PC-3 (cell line): Measurements from ENCODE around the gene C14orf132. TPM values are rescaled to one million over a fixed set of nuclear protein-coding genes. Genes with fewer than 3 reads are reported as not detected.

Source experiments
- ATAC-seq: fragments of 200-7000 bp; cut with Tn5 transposase; 2 replicates; pipeline ENCODE4 v1.9.1; 2020; ENCODE audit warnings: mild to moderate bottlenecking, moderate library complexity
- BruUV-seq: library from RNA; stranded (reverse); fragments of 400-500 nt; replicated peaks from 2 replicates; lab custom pipeline; 2021; lab: Mats Ljungman, UMichigan
- CTCF ChIA-PET: fragments of 300-600 bp; sonication (Branson Sonifier 250); formaldehyde crosslinking; loops from one replicate; lab custom pipeline; 2022; ENCODE audit warnings: antibody characterized with exemption; lab: Charles Lee
- POLR2A ChIA-PET: fragments of 300-600 bp; sonication (Branson Sonifier 250); formaldehyde crosslinking; loops from one replicate; lab custom pipeline; 2022; ENCODE audit warnings: antibody characterized with exemption; ENCODE audit not compliant: unreplicated experiment; lab: Charles Lee
- DNase-seq: peaks from one replicate; pipeline ENCODE4 v3.0.0-alpha.2; 2015
- H2AFZ ChIP-seq: fragments of 300-600 bp; sonication (generic); 2 replicates; pipeline ENCODE4 v1.6.0; 2016; ENCODE audit warnings: antibody characterized with exemption, low read length
- H3F3A ChIP-seq: fragments of 300-600 bp; sonication (generic); one replicate; pipeline ENCODE4 v1.6.0; 2017; ENCODE audit warnings: antibody characterized with exemption, low read length, control low read depth, mild to moderate bottlenecking; ENCODE audit not compliant: unreplicated experiment
- H3K27ac ChIP-seq: fragments of 300-600 bp; sonication (generic); 2 replicates; pipeline ENCODE4 v1.5.1; 2016; ENCODE audit warnings: mild to moderate bottlenecking, low read length
- H3K27me3 ChIP-seq: fragments of 300-600 bp; sonication (generic); 2 replicates; pipeline ENCODE4 v1.6.1; 2016; ENCODE audit warnings: low read length, mixed read lengths
- H3K36me3 ChIP-seq: fragments of 300-600 bp; sonication (generic); 2 replicates; pipeline ENCODE4 v1.6.1; 2016; ENCODE audit warnings: low read depth, mixed run types, low read length, mixed read lengths
- H3K4me1 ChIP-seq: fragments of 300-600 bp; sonication (generic); 2 replicates; pipeline ENCODE4 v1.5.1; 2016; ENCODE audit warnings: low read length; ENCODE audit not compliant: insufficient read depth
- H3K4me2 ChIP-seq: fragments of 300-600 bp; sonication (generic); 2 replicates; pipeline ENCODE4 v1.6.0; 2016; ENCODE audit warnings: low read length
- H3K4me3 ChIP-seq: fragments of 300-600 bp; sonication (generic); 2 replicates; pipeline ENCODE4 v1.5.1; 2016; ENCODE audit warnings: mild to moderate bottlenecking, low read length, mixed read lengths
- H3K79me2 ChIP-seq: fragments of 300-600 bp; sonication (generic); 2 replicates; pipeline ENCODE4 v1.6.1; 2017; ENCODE audit warnings: low read length, mixed read lengths
- H3K9ac ChIP-seq: fragments of 300-600 bp; sonication (generic); 2 replicates; pipeline ENCODE4 v1.6.0; 2016; ENCODE audit warnings: mild to moderate bottlenecking, low read length
- H3K9me2 ChIP-seq: fragments of 300-600 bp; sonication (generic); replicated peaks from 2 replicates; pipeline ENCODE4 v1.6.1; 2016; ENCODE audit warnings: mixed run types, low read length, mixed read lengths
- H3K9me3 ChIP-seq: fragments of 300-600 bp; sonication (generic); 2 replicates; pipeline ENCODE4 v1.6.1; 2016; ENCODE audit warnings: low read length, mixed read lengths
- H4K20me1 ChIP-seq: fragments of 300-600 bp; sonication (generic); 2 replicates; pipeline ENCODE4 v1.6.1; 2016; ENCODE audit warnings: low read length, mixed read lengths
- EZH2 ChIP-seq: fragments of 300-600 bp; sonication (generic); IDR thresholded peaks from one replicate; pipeline ENCODE4 v1.6.1; 2017; ENCODE audit warnings: antibody characterized with exemption, mild to moderate bottlenecking, low read length; ENCODE audit not compliant: unreplicated experiment
- EZH2phosphoT487 ChIP-seq: fragments of 300-600 bp; sonication (generic); IDR thresholded peaks from 2 replicates; pipeline ENCODE4 v1.6.1; 2018; ENCODE audit warnings: mild to moderate bottlenecking, antibody characterized with exemption, low read length, borderline replicate concordance
- intact Hi-C: fragments of 100-400 bp; cut with micrococcal nuclease; formaldehyde crosslinking; loops from 2 replicates; pipeline ENCODE4 v1.9.0; 2023
- total RNA-seq: library from RNA; depleted of rRNA; stranded (reverse); fragments of >200 nt; gene quantifications from 2 replicates; pipeline ENCODE4 v1.2.3, GENCODE V29; 2014
- TF ChIP-seq, protein P1 (sequence below): fragments of 300-600 bp; sonication (generic); conservative IDR thresholded peaks from 2 replicates; pipeline ENCODE4 v1.5.1; 2017; ENCODE audit warnings: antibody characterized with exemption, low read depth, mild to moderate bottlenecking, low read length

Gene C14orf132
- total RNA-seq, 1 experiment from 2014 or later = not detected

DNA sequence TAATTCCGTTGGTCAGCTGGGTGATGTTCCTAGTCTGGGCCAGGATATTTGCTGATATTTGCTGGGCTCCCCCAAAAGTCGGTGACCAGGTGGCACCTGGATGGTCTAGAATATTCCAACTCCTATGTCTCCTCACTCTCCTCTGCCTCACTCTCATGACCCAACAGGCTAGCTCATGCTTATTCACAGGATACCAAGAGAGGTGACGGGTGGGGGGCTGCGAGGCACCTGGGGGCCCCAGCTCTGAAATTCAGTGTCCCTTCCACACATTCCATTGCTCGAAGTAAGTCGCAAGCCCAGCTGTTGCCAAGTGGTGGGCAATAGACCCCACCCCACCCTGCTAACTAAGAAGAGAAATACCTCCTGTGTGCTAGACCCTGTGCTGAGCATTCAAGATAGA is 67.7 kb downstream of the C14orf132 start:
- POLR2A ChIA-PET = no interaction called here
- DNase-seq = no peak
- no peak overlapping the region for H2AFZ ChIP-seq
- no peaks in the 10 kb centered on the region for H3K9me2 ChIP-seq
- no peaks in the 10 kb centered on the region for H3K79me2 ChIP-seq
- BruUV-seq = no TSS peak
- peaks cover 13% of the 10 kb centered on the region; the same call in 1 of the 2 replicates for H3K27me3 ChIP-seq
- no peaks in the 10 kb centered on the region for H3K9me3 ChIP-seq
- no peak overlapping the region for H3K4me3 ChIP-seq
- H3F3A ChIP-seq = no peaks in the 10 kb centered on the region
- H3K4me2 ChIP-seq = no peak overlapping the region
- CTCF ChIA-PET = no interaction called here
- TF ChIP-seq, protein P1, sequence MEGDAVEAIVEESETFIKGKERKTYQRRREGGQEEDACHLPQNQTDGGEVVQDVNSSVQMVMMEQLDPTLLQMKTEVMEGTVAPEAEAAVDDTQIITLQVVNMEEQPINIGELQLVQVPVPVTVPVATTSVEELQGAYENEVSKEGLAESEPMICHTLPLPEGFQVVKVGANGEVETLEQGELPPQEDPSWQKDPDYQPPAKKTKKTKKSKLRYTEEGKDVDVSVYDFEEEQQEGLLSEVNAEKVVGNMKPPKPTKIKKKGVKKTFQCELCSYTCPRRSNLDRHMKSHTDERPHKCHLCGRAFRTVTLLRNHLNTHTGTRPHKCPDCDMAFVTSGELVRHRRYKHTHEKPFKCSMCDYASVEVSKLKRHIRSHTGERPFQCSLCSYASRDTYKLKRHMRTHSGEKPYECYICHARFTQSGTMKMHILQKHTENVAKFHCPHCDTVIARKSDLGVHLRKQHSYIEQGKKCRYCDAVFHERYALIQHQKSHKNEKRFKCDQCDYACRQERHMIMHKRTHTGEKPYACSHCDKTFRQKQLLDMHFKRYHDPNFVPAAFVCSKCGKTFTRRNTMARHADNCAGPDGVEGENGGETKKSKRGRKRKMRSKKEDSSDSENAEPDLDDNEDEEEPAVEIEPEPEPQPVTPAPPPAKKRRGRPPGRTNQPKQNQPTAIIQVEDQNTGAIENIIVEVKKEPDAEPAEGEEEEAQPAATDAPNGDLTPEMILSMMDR = no peak
- TF ChIP-seq EZH2 = no peak
- no peak for TF ChIP-seq EZH2phosphoT487
- H3K27ac ChIP-seq = no peak overlapping the region
- no peaks in the 10 kb centered on the region for H3K36me3 ChIP-seq
- intact Hi-C loops = no loop called here
- no peak overlapping the region for H3K9ac ChIP-seq
- no peaks in the 10 kb centered on the region for H4K20me1 ChIP-seq
- ATAC-seq = no peak
- no peaks in the 10 kb centered on the region for H3K4me1 ChIP-seq

DNA sequence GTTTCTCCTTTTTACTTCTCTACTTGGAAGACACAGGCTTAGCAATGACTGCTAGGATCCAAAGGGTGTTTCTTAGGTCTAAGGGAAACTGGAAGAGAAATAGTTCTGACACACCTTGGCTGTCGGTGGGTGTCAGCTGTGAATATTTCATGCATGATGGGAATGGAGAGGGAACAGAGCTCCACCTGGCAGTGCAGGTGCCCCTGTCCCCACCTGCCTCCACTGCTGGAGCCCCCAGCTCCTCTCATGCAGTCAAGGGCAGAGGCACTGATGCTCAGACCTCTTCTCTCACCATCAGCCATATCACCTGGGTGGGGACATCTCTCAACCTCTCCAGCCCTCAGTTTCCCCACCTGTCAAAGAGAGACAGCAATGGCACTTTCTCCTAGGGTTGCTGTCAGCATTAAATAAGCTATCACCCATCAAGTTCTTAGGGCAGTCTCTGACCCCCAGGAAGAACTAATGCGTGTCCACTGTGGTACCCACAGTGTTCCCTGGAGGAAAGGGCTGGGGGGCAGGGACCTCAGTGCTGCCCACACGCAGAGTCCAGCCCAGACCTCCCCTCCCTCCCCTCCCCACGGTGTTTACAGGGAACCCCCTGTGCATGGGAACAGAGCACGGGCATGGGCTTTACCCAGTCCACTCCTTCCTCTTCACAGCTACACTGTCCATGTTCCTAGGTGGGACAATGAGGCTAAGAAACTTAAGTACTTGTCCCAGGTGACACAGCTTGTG is 69.1 kb downstream of the C14orf132 start:
- Histone ChIP-seq H3K9ac (no peak overlapping the region), H3K27me3 (peaks cover 13% of the 10 kb centered on the region; the same call in 1 of the 2 replicates), H2AFZ (no peak overlapping the region), H3K79me2 (no peaks in the 10 kb centered on the region), H3K4me1 (no peaks in the 10 kb centered on the region), H3K4me2 (no peak overlapping the region), H3K9me2 (no peaks in the 10 kb centered on the region), H3K27ac (no peak overlapping the region), H3F3A (no peaks in the 10 kb centered on the region), H4K20me1 (no peaks in the 10 kb centered on the region), H3K36me3 (no peaks in the 10 kb centered on the region), H3K4me3 (no peak overlapping the region), H3K9me3 (peaks cover under 1% of the 10 kb centered on the region; the same call in 1 of the 2 replicates)
- no peak for TF ChIP-seq EZH2
- TF ChIP-seq, protein P1 = no peak
- no peak for TF ChIP-seq EZH2phosphoT487
- CTCF ChIA-PET = no interaction called here
- ATAC-seq = no peak
- intact Hi-C loops = no loop called here
- BruUV-seq = no TSS peak
- POLR2A ChIA-PET = no interaction called here
- no peak for DNase-seq

DNA sequence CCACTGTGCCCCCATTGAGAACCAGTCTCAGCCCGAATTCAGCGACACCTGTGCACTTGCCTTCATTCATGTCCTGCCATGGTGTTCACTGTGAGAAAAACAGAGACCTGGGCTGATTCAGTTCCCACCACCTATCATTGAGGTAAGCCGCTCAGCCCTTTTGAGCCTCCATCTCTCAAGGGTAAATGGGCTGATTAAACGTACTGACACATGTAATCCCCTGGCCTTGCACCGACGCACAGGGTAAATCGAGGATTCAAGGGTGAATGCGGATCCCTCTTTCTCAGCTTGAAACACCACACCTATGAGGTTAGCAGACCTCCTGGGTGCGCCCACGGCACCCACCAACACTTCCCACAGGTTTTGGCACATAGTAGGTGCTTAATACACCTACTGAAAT is 69.7 kb downstream of the C14orf132 start:
- Histone ChIP-seq H3K9ac (no peak overlapping the region), H3K4me1 (no peaks in the 10 kb centered on the region), H3K4me2 (no peak overlapping the region), H3K27ac (no peak overlapping the region), H3F3A (no peaks in the 10 kb centered on the region), H3K9me3 (peaks cover 4% of the 10 kb centered on the region; the same call in 1 of the 2 replicates), H2AFZ (no peak overlapping the region), H3K4me3 (no peak overlapping the region), H3K36me3 (no peaks in the 10 kb centered on the region), H4K20me1 (no peaks in the 10 kb centered on the region), H3K9me2 (no peaks in the 10 kb centered on the region), H3K27me3 (peaks cover 13% of the 10 kb centered on the region; the same call in 1 of the 2 replicates), H3K79me2 (no peaks in the 10 kb centered on the region)
- TF ChIP-seq, protein P1 = no peak
- TF ChIP-seq EZH2phosphoT487 (no peak), EZH2 (no peak)
- BruUV-seq = no TSS peak
- intact Hi-C loops = no loop called here
- ATAC-seq (no peak), DNase-seq (no peak)
- POLR2A ChIA-PET = no interaction called here
- CTCF ChIA-PET = no interaction called here
